Neural cell (in vitro differentiated cells): ENCODE measurements around the gene DNAJC15.

Experiments used
- CTCF ChIP-seq: fragments of 450-650 bp; IDR thresholded peaks from 2 replicates; pipeline ENCODE4 v1.5.1; 2014; ENCODE audit warnings: antibody characterized with exemption, mild to moderate bottlenecking, moderate library complexity; ENCODE audit not compliant: poor library complexity, severe bottlenecking
- MXI1 ChIP-seq: fragments of 450-650 bp; conservative IDR thresholded peaks from 2 replicates; pipeline ENCODE4 v1.6.1; 2014; ENCODE audit warnings: antibody characterized with exemption, mild to moderate bottlenecking; ENCODE audit not compliant: poor library complexity, severe bottlenecking
- TAF1 ChIP-seq: IDR thresholded peaks from 2 replicates; pipeline ENCODE4 v1.6.1; 2012; ENCODE audit warnings: low read depth

GRCh38 chr13:43100667-43101066 lies 77.3 kb downstream of the DNAJC15 start:
- TF ChIP-seq CTCF (no peak), MXI1 (no peak), TAF1 (no peak)
